GM12891 (cell line): ENCODE results near the gene HCST.

Experiments used
- POLR2A ChIP-seq: IDR thresholded peaks from 2 replicates; pipeline ENCODE4 v1.6.1; 2011; ENCODE audit warnings: low read depth, low read length, control low read depth
- TAF1 ChIP-seq: IDR thresholded peaks from 2 replicates; pipeline ENCODE4 v1.6.1; 2011; ENCODE audit warnings: low read depth, low read length, control low read depth

DNA sequence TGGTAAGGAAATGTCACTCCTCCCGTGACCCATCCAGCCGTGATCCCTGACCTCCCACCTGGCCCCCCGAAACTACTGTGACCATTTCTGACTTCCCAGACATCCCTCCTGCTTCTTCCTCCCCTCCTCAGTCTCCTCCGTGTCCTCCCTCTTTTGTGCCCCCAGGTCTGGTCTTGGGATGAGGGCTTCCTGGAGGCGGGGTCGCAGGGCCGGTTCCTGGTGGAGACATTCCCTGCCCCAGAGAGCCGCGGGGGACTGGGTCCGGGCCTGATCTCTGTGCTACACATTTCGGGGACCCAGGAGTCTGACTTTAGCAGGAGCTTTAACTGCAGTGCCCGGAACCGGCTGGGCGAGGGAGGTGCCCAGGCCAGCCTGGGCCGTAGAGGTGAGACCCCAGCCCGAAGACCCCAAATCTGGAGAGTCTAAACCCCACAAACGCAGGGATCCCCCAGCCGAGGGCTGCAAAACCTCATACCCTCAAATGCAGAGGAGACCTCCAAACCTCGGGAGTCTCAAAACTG is 40.6 kb upstream of the HCST start:
- TF ChIP-seq POLR2A (no peak), TAF1 (no peak)
